Adrenal gland (tissue), 12 donors: Measurements from ENCODE around the gene KIF26A. TPM values are rescaled to one million over a fixed set of nuclear protein-coding genes. Genes with fewer than 3 reads are reported as not detected.

Source experiments
- DNase-seq, 7 donors: peaks; one replicate each; pipeline ENCODE4 v3.0.0-alpha.2; 2019 to 2020
- H3K27ac ChIP-seq, 5 donors: fragments of 200-600 bp; sonication (generic) in 4 of 5; 1 replicate in 3 of 5; 2 replicates in 2 of 5; pipeline versions ENCODE4 v1.5.1 to v1.8.0; 2016 to 2020; ENCODE audit warnings: mild to moderate bottlenecking in 1 of 5
- H3K27me3 ChIP-seq: fragments of 200-600 bp; 2 replicates; pipeline ENCODE4 v1.8.0; 2021
- H3K36me3 ChIP-seq, 2 donors: fragments of 200-600 bp; replicated peaks in 1 of 2; 1 replicate in 1 of 2; 2 replicates in 1 of 2; pipeline versions ENCODE4 v1.5.1 to v1.8.0; 2018 to 2022
- H3K4me1 ChIP-seq, 2 donors: fragments of 200-600 bp; replicated peaks in 1 of 2; 1 replicate in 1 of 2; 2 replicates in 1 of 2; pipeline versions ENCODE4 v1.5.1 to v1.8.0; 2018 to 2021
- H3K4me3 ChIP-seq, 4 donors: fragments of 200-600 bp; sonication (generic) in 3 of 4; one replicate each; pipeline ENCODE4 v1.5.1; 2016 to 2018
- H3K9me3 ChIP-seq, 3 donors: fragments of 200-600 bp; sonication (generic) in 1 of 3; replicated peaks in 1 of 3; 1 replicate in 2 of 3; 2 replicates in 1 of 3; pipeline versions ENCODE4 v1.5.1 to v1.8.0; 2016 to 2021
- POLR2A ChIP-seq, 2 donors: fragments of 450-650 bp; IDR thresholded peaks; one replicate each; pipeline ENCODE4 v1.6.1; 2017; ENCODE audit warnings: antibody characterized with exemption in 2 of 2, mild to moderate bottlenecking in 2 of 2, moderate library complexity in 1 of 2
- WGBS, 4 donors: extraction: QIAGEN DNeasy Blood & Tissue Kit in 2 of 4; methylation state at CpG; one replicate each; pipeline versions ENCODE4 v1.1.5 to v1.1.7; 2013 to 2017; 5-methylcytosine and 5-hydroxymethylcytosine counted together
- intact Hi-C, 2 donors: fragments of 100-400 bp; cut with DNase I; formaldehyde crosslinking; loops; one replicate each; pipeline versions ENCODE4 v1.14.1 to v1.15.0; 2022 to 2023
- polyA plus RNA-seq, 3 donors: library from polyadenylated mRNA; stranded (reverse); fragments of 200-250 nt in 2 of 3; fragments of 350-450 nt in 1 of 3; fragmentation: Illumina TruSeq in 1 of 3; extraction: RNeasy Lipid Tissue Mini Kit (QIAGEN cat#74804) in 1 of 3; gene quantifications; one replicate each; pipeline ENCODE4 v1.2.3, GENCODE V29; 2013 to 2014
- total RNA-seq, 9 donors: library from RNA; depleted of rRNA in 4 of 9; stranded (reverse); fragments of >200 nt in 4 of 9; fragments of 120-200 nt in 1 of 9; fragmentation: NEBNext Ultra II Directional in 1 of 9; extraction: Animal tissue kit (Norgen Biotek cat#: 25700) in 1 of 9; gene quantifications; one replicate each; pipeline versions ENCODE4 v1.1.0 to v1.2.4, GENCODE V29; 2013 to 2023
- TF ChIP-seq, protein P1 (sequence below), 6 experiments: fragments of 450-650 bp in 4 of 6; fragments of 200-600 bp in 2 of 6; sonication (generic) in 1 of 6; IDR thresholded peaks; 1 replicate in 5 of 6; 2 replicates in 1 of 6; pipeline versions ENCODE4 v1.5.1 to v1.8.0; 2016 to 2021; ENCODE audit warnings: antibody characterized with exemption in 6 of 6, mild to moderate bottlenecking in 2 of 6, moderate library complexity in 1 of 6
- donor health status: healthy with polysubstance abuse.
- donor health status: Bipolar disorder and iron deficiency.
- donor health status: DM: yes; HTN: yes; CAD: no.
- donor health status: DM: no; HTN: no; CAD: no.
- donor health status: DM: no; HTN: no; CAD: no.
- donor health status: DM: yes; HTN: yes; CAD: no.

KIF26A gene
- total and polyA plus RNA-seq, 12 donors: 0.49 to 23.9 (median 6.5) TPM

DNA sequence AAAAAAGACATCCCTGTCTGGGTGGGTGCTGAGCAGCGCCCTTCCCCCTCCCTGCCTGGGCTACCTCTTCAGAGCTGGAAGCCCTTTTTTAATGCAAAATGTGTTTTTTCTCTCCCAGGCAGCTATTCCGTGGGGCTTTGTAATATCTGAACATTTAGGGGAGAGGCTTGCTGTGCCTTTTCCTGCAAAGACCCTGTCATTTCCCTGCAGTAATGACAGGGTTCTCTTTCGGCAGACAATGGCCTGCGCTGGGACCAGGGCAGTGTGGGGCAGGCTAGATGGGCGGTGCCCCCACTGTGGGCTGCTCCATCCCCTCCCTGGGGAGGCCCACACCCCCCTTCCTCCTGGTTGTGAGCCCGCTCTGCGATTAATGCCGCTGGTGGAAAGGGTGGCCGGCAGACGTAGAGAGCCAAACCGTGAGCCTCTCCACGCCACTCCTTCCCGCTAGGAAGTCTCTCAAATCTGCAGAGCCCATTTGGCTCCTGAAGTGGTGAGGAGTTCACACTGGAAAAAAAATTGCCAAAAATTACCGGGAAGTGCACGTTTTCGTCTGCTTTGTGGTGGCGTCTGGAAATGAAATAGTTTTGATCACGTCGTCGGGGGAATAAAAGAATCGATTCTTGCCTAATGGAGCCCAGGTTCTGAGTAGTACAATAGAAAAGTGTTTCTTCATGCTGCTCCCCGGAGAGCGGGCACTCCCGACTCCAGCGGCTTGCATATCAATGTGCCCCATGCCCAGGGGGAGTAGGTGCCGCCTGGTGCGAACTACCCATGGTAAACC lies 31.5 kb downstream of the KIF26A start:
- intact Hi-C loops: no loop called here
- Histone ChIP-seq H3K27ac (no peak overlapping the region), H3K27me3 (no peaks in the 10 kb centered on the region), H3K36me3 (no peaks in the 10 kb centered on the region), H3K9me3 (no peaks in the 10 kb centered on the region), H3K4me1 (no peaks in the 10 kb centered on the region), H3K4me3 (no peak overlapping the region)
- no peak for DNase-seq
- TF ChIP-seq, protein P1, sequence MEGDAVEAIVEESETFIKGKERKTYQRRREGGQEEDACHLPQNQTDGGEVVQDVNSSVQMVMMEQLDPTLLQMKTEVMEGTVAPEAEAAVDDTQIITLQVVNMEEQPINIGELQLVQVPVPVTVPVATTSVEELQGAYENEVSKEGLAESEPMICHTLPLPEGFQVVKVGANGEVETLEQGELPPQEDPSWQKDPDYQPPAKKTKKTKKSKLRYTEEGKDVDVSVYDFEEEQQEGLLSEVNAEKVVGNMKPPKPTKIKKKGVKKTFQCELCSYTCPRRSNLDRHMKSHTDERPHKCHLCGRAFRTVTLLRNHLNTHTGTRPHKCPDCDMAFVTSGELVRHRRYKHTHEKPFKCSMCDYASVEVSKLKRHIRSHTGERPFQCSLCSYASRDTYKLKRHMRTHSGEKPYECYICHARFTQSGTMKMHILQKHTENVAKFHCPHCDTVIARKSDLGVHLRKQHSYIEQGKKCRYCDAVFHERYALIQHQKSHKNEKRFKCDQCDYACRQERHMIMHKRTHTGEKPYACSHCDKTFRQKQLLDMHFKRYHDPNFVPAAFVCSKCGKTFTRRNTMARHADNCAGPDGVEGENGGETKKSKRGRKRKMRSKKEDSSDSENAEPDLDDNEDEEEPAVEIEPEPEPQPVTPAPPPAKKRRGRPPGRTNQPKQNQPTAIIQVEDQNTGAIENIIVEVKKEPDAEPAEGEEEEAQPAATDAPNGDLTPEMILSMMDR (IDR thresholded peaks at IDR 0.05): no peak
- WGBS, 4 donors: 77 to 87% (median 82%) methylated on average over 27 of the region's 27 CpGs

DNA sequence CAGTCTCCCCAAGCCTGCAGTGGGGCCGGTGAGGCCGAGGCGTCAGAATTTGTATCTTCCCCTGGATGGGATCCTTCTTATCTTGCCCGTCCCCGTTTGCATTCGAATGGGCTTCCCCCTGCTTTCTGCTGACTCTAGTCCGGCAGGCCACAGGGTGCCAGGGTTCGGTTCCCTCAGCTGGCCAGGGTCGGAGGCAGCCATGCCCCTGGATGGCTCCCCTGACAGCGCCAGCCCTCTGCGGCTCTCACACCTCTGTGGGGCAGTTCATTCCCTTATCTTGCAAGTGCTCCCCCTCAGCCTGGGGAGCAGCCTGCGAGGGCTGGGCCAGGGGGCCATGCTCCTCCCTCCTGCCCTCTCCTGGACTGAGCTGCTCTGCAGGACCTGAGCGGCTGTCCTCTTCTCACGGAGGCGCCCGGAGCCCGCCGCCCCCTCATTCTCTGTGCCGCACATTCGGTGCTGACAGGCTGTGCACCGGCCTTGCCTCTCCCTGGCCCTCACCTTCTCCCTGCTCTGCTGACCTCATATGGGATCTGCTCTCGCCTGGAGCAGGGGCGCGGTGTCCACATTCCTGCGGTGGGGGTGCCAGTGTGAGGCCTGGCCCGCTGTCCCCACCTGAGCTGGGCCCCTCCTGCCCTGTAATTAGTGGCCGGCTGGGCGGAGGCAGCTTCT lies 32.8 kb downstream of the KIF26A start:
- Histone ChIP-seq H3K4me1 (no peaks in the 10 kb centered on the region), H3K4me3 (no peak overlapping the region), H3K27ac (no peak overlapping the region), H3K9me3 (no peaks in the 10 kb centered on the region), H3K36me3 (no peaks in the 10 kb centered on the region), H3K27me3 (no peaks in the 10 kb centered on the region)
- 72 to 81% (median 76%) methylated on average over 12 to 28 of the region's 28 CpGs for WGBS, 4 donors
- TF ChIP-seq POLR2A (IDR thresholded peaks at IDR 0.05): no peak
- TF ChIP-seq, protein P1 (IDR thresholded peaks at IDR 0.05): no peak
- intact Hi-C loops: no loop called here
- no peak for DNase-seq

DNA sequence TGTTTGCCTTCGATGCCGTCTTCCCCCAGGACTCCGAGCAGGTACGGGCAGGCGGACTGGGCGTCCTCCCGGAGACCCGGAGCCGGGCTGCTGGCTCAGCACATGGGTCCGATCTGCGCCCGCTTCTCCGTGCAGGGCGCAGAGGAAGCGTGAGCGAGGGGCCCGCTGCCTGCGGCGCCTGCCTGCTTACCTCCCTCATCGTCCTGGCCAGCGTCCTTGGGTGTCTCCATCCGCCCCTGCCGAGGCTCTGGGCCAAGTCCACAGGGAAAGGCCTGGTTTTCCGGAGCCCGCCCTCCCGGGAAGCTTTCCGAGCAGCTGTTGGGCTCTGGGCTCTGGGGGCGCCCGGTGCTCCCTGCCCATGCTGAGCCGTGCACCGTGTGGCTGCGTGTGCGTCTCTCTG lies 33.5 kb downstream of the KIF26A start:
- H3K36me3 ChIP-seq: no peaks in the 10 kb centered on the region
- intact Hi-C loops: no loop called here
- DNase-seq: peak in 1 of 7 donors; percentile 8
- H3K27ac ChIP-seq: no peak overlapping the region
- no peaks in the 10 kb centered on the region for H3K9me3 ChIP-seq
- TF ChIP-seq, protein P1 (IDR thresholded peaks at IDR 0.05): no peak
- no peak for TF ChIP-seq POLR2A (IDR thresholded peaks at IDR 0.05)
- no peaks in the 10 kb centered on the region for H3K27me3 ChIP-seq
- no peaks in the 10 kb centered on the region for H3K4me1 ChIP-seq
- 50 to 83% (median 65%) methylated on average over 15 to 33 of the region's 33 CpGs for WGBS, 4 donors
- no peak overlapping the region for H3K4me3 ChIP-seq

DNA sequence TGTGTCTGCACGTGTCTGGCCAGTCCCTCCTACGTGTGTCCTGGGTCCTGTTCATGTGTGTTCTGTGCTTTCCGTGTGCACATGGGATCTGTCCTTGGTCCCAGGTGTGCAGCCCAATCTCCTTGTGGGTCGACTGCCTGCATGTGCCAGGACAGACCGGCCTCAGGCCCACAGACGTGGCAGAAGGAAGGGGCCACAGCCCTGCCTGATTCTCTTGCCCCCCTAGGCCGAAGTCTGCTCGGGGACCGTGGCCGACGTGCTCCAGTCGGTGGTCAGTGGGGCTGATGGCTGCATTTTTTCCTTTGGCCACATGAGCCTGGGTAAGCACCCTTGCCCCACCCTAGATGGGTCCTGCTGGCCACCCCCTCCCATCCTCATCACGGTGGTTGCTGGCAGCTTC lies 34.0 kb downstream of the KIF26A start:
- no peak overlapping the region for H3K27ac ChIP-seq
- 77 to 85% (median 80%) methylated on average over 4 to 13 of the region's 13 CpGs for WGBS, 4 donors
- H3K9me3 ChIP-seq: no peaks in the 10 kb centered on the region
- no peaks in the 10 kb centered on the region for H3K4me1 ChIP-seq
- no peak for DNase-seq
- TF ChIP-seq, protein P1 (IDR thresholded peaks at IDR 0.05): no peak
- no peak for TF ChIP-seq POLR2A (IDR thresholded peaks at IDR 0.05)
- no peaks in the 10 kb centered on the region for H3K27me3 ChIP-seq
- H3K36me3 ChIP-seq: peaks cover 0 to under 1% of the 10 kb centered on the region in 2 donors
- intact Hi-C loops: no loop called here
- H3K4me3 ChIP-seq: no peak overlapping the region
